NCI-H2107 (cell line): ENCODE results near the gene CD99.
"Not testable (repeated sequence)": the region's sequence is repeated elsewhere in the genome, so short reads cannot be mapped to it uniquely, and the experiment has no call there.

Experiments
- DNase-seq: peaks from one replicate; lab custom pipeline; 2025; lab: John Stamatoyannopoulos, UW

The CD99 gene

GRCh38 chrX:2769615-2770014 is 78.5 kb downstream of the CD99 start:
- no peak for DNase-seq

- not testable (repeated sequence) for DNase-seq
Observed at GRCh38 chrX:2773166-2774055, 82.3 kb downstream of the CD99 start.

DNA sequence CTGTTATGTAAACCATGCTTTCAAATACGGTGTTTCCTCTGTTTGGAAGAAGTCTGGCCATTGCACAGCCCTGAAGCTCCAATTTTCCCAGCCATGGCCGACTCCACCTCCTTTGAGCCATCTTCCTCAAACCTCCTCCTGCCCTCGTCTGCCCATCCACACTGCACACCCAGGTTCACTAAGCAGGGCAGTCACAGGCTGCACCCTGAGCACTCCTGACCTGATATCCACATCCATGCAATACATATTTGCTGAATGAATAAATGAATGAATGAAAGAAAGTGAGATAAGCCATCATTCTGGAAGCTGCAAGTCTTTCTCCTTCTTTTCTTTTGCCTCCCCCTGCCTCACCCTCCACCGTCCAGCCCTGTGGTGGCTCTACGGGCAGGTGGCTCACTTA is 83.0 kb downstream of the CD99 start:
- no peak for DNase-seq

DNA sequence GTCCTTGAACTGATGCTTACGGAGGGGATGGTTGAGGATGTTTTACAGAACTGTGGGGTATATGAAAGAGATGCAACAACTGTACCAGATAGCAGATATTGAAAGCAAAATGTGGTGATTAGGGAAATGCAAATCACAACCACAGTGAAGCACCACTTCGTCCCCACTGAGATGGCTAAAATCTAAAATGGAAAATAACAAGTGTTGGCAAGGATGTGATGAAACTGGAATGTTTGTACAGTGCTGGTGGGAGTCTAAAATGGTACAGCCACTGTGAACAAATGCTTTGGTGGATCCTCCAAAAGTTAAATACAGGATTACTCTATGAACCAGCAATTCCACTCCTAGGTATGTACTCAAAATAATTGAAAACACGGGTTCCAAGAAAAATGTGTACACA is 83.7 kb downstream of the CD99 start:
- DNase-seq: no peak

DNA sequence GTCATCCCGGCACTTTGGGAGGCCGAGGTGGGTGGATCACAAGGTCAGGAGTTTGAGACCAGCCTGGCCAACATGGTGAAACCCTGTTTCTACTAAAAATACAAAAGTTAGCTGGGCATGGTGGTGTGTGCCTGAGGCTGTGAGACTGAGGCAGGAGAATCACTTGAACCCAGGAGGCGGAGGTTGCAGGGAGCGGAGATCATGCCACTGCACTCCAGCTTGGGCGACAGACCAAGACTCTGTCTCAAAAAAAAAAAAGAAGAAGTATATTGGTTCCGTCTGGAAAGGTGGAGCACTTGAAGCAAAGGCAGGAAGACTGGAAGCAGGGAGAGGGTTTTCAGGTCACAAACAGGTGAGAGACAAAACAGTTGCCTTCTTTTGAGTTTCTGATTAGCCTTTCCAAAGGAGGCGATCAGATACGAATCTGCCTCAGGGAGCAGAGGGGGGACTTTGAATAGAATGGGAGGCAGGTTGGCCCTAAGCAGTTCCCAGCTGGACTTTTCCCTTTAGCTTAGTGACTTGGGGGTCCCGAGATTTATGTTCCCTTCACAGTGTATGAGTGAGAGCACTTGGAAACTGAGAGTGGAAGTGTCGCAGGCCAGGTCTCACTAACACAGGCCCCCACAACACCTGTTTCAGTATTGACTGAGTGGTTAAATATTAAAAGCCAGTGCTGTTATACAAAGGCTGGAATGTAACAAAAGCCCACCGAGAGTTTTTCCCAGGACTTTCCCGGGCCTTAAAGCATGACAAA is 89.6 kb downstream of the CD99 start:
- DNase-seq: not testable (repeated sequence)

DNA sequence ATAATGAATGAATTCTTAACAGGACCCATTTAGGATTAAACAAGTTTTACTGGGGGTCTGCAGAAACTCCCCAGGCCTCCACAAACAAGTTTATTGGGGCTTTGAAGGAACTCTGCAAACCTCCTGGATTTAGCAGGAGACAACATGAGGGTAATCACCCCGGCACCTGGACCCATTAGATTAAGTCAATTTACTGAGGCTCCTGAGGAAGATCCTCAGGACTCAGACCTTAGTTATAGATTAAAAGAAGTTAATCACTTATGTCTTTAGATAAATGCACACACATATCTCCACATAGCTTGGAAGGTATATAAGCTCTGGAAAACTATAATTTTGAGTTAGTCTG is 90.1 kb downstream of the CD99 start:
- no peak for DNase-seq

DNA sequence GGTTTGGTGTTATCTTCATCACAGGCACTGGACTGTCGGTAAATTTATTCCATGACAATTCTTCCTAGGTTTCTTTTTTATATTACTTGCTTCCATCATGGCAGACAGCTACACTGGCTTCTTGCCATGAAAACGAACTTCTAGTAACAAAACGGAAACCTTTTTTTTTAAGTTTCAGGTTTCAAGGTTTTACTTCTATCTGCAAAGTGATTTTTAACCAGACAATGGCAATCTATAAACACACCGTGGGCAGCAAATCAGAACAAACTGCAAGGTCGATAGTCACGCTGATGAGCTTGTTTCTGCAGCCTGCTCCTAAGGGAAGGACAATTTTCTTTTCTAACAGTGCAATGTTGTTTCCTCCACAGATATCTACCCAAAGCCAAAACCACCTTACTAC is 90.6 kb downstream of the CD99 start:
- DNase-seq: no peak

DNA sequence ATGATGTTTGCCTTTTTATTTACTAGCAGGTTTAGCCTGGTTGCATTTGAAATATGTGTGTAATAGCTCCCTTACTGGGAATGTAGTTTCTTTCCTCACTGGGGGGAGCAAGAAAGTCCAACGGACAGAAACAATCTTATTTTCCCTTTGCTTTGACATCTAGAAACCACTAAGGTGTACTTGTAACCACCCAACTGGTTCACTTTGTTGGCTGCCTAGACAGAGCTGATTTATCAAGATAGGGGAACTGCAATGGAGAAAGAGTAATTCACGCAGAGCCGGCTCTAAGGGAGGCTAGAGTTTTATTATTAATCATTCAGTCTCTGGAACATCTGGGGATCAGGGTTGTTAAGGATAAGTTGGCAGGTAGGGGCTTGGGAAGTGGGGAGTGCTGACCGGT is 91.1 kb downstream of the CD99 start:
- DNase-seq: no peak

- no peak for DNase-seq
Observed at GRCh38 chrX:2782778-2783177, 91.7 kb downstream of the CD99 start.

DNA sequence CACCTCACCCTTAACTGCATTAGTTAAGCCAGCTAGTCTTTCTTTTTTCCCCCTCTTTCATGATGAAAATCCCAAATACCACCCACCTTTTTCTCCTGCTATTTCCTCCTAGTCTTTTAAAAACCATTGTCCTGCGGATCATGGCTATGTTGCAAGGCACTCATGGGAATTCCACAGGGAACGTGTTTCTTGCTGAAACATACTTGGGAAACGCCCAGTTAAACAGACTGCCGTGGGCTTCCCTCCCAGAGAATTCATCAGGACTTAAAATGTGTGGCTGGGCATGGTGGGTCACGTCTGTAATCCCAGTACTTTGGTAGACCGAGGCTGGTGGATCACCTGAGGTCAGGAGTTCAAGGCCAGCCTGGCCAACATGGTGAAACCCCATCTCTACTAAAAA is 92.9 kb downstream of the CD99 start:
- DNase-seq: no peak

DNA sequence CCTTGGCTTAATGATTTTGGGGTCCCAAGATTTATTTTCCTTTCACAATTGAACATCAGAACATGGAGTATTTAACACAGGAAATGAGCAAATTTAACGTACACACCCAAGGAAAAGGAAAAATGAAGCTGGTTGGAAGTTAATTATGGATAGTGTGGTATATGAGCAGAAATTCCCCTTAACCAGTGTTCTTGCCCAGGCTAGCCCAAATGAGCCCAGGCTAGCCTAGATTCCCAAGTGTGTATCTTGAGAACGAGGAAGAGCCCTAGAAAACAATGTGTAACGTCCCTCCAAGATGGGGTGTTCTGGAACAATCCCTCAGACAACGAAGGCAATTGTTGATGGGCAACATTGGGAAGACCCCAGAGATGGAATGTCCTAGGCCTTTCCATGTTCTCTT is 94.4 kb downstream of the CD99 start:
- no peak for DNase-seq

DNA sequence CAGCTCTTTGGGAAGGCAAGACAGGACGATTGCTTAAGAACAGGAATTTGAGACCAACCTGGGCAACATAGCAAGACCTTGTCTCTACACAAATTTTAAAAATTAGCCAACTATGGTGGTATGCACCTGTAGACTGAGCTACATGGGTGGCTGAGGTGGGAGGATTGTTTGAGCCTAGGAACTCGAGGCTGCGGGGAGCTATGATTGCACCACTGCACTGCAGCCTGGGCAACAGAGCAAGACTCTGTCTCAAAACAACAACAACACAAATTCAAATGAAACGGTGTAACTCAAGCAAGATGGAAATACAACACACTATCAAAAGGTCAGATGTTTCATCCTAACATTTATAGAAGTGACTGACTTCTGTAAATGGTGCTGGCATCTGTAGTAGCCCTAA is 97.9 kb downstream of the CD99 start:
- no peak for DNase-seq

GRCh38 chrX:2789569-2789968 is 98.5 kb downstream of the CD99 start:
- no peak for DNase-seq
